ENCODE results near the gene GNA14.

GRCh38 chr9:77403239-77403638 lies 244.9 kb downstream of the GNA14 start:
- TF ChIP-seq CTCF (IDR thresholded peaks at IDR 0.05; ENCODE audit: extremely low read depth in 1 of 2, insufficient read depth in 1 of 2, low read depth in 1 of 2, low read length in 2 of 2) = no peak
- TF ChIP-seq JUN (IDR thresholded peaks at IDR 0.05; ENCODE audit: borderline replicate concordance, insufficient read depth, insufficient read length, low read depth) = no peak
- TF ChIP-seq EZH2 (IDR thresholded peaks at IDR 0.05; ENCODE audit: borderline replicate concordance, low read depth, low read length, severe bottlenecking) = no peak
- TF ChIP-seq, protein P1, sequence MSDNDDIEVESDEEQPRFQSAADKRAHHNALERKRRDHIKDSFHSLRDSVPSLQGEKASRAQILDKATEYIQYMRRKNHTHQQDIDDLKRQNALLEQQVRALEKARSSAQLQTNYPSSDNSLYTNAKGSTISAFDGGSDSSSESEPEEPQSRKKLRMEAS (IDR thresholded peaks at IDR 0.05; ENCODE audit: insufficient read depth, insufficient read length) = no peak
- no peak for TF ChIP-seq POLR2AphosphoS5 (IDR thresholded peaks at IDR 0.05; ENCODE audit: insufficient read depth, low read depth, low read length)
- no peak for TF ChIP-seq POLR2A (IDR thresholded peaks at IDR 0.05; ENCODE audit: low read depth, low read length)
- no peak for TF ChIP-seq FOS (IDR thresholded peaks at IDR 0.05; ENCODE audit: borderline replicate concordance, insufficient read depth, low read length)
- no peak for TF ChIP-seq MYC (IDR thresholded peaks at IDR 0.05; ENCODE audit: low read depth, low read length)
- no peak for TF ChIP-seq GATA2 (IDR thresholded peaks at IDR 0.05; ENCODE audit: insufficient read depth, insufficient read length, low read depth, low read length)
